NCI-H2171 (cell line): ENCODE results near the gene TBC1D23.
"Not testable (repeated sequence)": the region's sequence is repeated elsewhere in the genome, so short reads cannot be mapped to it uniquely, and the experiment has no call there.

Source experiments
- DNase-seq: peaks from one replicate; lab custom pipeline; 2025; lab: John Stamatoyannopoulos, UW

Gene TBC1D23

DNA sequence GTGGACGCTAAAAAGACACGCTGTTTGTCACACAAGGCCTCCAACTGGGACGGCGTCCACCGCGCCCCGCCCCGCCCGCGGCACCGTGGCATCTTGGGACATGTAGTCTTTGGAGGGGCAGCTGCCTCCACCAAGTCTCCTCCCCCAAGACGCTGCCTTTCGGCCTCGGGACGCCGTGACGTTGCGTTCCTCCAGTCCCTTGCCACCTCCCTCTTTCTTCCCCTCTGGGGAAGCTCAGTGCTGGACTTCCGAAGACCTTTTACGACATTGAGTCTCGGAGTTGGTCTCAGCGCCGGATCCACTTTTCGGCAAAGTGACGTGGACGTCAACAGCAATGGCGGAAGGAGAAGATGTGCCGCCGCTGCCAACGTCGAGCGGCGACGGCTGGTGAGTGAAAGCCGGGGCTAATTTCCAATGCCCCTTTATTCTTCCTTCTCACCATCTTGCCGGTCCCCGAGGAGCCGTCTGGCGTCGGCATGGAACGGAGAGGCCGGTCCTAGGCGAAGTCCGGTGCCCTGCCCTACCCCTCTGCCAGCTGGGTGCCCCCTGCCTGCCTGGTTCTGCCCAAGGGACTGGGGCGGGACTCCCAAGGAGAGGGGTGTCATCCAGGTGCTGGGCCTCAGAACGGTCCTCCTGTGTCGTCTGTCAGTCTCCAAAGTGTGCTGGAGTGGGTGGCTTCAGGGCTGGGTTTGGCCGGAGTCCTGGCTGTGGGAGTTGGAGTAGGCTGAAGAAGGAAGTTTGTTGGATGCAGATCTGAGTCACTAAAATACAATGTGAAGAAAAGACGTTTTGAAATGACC lies at the start of gene TBC1D23:
Gene TBC1D23 (plus strand): TSS at position 308 of the 800 bp plus-strand sequence. CDS start 27 bp downstream, at position 335.
- peak; percentile 100 for DNase-seq

DNA sequence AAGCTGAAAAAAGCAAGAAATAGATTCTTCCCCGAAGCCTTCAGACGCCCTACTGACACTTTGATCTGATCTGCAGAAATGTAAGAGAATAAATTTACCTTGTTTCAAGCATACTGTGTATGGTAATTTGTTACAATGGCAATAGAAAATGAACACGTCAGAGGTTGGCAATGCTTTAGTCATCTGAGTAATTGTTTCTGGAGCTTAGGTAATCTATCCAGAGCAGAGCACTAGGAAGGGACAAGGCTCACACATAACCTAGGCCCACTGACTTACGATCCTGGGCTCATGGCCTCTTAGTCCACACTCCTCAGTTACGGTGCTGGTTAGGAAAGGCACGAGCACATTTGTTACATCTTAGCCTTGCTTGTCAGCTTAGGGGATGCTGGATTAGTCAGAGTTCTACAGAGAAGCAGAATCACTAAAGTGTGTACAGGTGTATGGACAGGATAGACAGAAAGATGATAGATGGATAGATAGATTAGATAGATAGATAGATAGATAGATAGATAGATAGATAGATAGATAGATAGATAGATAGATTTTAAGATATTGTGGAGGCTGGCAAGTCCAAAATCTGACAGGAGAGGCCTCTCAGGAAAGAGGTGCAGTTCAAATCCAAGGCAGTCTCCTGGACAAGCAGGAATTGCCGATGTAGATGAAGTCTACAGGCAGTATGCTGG lies 46.8 kb upstream of the TBC1D23 start:
- no peak for DNase-seq

DNA sequence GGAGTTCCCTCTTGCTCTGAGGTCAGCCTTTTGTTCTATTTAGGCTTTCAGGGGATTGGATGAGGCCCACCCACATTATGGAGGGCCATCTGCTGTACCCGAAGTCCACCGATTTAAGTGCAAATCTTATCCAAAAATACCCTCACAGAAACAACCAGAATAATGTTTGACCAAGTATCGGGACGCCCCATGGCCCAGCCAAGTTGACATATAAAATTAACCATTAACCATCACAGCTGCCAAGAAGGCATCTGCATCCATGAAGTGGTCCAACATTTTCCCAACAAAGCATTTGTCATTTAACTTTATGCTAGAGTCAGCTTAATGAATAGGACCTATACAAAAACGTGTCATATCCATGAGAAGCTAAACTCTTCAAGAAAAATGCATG lies 46.2 kb upstream of the TBC1D23 start:
- DNase-seq, result no peak

DNA sequence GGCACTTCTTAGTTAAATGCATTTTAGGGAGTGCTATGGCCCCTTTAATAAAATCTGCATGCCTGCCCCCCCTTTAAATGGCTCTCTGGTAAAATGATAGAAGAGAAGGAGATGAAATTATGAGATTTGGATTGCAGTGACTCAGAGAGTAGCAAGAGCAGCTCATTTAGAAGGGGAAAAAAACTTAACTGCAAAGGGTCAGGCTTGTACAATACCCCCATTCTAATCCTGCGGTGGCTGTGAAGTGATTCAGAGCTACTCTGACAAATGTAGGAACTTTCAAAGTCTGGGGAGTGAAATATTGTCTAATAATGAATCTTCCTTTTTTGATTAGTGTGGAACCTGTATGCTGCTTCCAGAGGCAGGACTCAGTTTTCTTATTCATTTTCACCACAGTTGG lies 44.1 kb upstream of the TBC1D23 start:
- no peak for DNase-seq

DNA sequence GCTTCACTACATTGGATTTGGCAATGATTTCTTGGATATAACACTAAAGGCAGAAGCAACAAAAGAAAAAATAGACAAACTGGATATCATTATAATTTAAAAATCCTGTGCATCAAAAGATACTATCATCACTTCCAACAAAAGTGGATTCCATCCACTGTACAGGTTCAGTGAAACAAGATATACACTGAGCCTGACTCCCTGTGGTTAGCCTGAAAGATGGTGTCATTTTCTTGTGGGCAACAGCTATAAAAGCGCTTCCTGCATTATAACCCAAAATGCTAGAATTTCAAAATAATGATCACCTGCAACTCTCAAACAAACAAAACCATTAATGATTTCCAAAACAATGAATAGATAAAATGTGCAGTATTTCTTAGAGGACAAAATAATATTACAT lies 39.6 kb upstream of the TBC1D23 start:
- DNase-seq, result no peak

DNA sequence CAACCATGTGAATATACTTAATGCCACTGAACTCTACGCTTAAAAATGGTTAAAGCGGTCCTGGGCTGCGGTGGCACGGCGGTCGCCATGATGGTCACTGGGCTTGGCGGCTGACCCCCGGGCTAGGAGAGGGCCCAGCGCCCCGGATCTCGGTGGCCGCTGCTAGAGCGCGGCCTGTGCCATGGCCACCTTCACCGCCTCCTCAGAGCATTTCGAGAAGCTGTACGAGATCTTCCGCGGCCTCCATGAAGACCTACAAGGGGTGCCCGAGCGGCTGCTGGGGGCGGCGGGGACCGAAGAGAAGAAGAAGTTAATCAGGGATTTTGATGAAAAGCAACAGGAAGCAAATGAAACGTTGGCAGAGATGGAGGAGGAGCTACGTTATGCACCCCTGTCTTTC lies 35.6 kb upstream of the TBC1D23 start:
- no peak for DNase-seq

DNA sequence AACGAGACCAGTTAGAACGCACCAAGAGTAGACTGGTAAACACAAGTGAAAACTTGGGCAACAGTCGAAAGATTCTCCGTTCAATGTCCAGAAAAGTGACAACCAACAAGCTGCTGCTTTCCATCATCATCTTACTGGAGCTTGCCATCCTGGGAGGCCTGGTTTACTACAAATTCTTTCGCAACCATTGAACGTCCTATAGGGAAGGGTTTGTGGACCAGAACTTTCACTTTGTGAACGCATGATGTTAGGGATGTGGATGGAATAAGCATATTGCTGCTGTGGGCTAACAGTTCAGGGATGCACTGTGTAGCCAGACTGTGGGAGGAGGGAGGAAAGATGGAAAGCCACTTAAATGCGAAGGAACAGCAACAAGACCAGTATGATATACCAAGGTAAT lies 34.9 kb upstream of the TBC1D23 start:
- DNase-seq, result no peak

DNA sequence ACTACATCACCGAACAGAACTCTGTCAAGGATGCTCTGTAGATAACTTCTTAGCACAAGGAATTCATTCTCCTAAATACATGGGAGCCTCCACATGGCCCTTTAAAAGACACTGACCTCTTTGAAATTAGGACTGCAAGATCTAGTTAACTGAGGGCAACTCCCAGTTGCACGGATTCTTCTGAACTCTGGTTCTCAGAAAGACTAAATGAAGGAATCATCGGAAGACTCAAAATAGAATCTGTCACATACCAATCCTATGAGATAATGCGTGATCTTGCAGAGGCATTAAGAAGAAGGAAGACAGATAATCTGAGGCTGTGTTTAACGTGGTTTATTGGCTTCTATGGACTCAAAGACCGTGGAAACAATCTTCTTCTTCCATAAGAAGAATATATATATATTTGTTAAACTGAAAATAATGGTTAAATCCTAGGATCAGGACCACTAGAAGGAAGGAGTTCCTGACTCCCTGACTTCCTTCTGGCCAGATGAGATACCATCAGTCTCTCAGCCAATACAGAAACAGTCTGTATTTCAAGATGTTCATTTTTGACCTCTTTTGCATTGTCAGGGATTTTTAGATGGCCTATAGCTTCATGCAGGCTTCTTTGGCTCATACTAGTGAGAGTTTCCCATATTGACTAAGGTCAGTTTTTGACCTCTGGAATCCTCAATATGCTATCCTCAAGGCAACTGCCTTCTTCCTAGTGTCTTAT lies 33.9 kb upstream of the TBC1D23 start:
- DNase-seq, result no peak

DNA sequence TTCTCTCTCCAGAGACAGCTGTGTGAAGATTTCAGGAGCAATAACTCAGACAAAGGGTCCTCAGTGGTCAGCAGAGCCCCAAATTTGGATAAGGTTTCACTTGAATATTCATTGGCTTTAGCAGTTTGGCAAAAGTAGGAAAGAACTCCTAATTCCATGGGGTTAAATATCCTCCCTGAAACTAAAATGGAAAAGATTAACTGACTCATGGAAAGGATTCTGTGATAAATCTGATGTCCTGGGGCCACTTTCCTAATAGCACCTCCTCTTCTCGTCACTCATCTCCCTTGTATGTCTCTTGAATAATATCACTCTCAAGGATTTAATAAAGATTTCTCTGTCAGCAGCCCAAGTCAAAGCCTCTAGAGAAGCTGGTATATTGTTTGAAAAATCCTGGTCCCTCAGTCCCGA lies 33.3 kb upstream of the TBC1D23 start:
- DNase-seq, result no peak

DNA sequence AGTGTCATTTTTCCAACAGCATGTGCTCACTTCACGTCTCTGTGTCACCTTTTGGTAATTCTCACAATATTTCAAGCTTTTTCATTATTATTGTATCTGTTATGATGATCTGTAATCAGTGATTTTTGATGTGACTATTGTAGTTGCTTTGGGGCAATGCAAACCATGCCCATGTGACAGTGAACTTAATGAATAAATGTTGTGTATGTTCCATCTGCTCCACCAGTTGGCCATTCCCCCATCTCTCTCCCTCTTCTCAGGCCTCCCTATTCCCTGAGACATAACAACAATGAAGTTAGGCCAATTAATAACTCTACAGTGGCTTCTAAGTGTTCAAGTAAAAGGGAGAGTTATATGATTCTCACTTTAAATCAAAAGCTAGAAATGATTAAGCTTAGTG lies 32.5 kb upstream of the TBC1D23 start:
- no peak for DNase-seq

DNA sequence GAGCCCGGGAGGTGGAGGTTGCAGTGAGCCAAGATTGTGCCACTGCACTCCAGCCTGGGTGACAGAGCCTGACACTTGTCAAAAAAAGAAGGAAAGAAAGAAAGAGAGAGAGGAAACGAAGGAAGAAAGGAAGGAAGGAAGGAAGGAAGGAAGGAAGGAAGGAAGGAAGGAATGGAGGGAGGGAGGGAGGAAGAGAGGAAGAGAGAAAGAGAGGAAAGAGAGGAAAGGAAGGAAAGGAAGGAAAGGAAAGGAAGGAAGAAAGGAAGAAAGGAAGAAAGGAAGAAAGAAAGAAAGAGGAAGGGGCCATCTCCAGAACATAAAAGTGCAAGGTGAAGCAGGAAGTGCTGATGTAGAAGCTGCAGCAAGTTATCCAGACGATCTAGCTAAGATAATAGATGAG lies 31.6 kb upstream of the TBC1D23 start:
- DNase-seq, result not testable (repeated sequence)

DNA sequence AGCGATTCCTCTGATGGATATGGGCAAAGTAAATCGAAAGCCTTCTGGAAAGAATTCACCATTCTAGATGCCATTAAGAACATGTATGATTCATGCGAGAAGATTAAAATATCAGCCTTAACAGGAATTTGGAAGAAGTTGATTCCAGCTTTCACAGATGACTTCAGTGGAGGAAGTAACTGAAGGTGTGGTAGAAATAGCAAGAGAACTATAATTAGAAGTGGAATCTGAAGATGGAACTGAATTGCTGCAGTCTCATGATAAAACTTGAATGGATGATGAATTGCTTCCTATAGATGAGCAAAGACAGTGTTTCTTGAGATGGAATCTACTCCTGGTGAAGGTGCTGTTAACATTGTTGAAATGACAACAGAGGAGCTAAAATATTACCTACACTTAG lies 30.1 kb upstream of the TBC1D23 start:
- DNase-seq, result no peak

DNA sequence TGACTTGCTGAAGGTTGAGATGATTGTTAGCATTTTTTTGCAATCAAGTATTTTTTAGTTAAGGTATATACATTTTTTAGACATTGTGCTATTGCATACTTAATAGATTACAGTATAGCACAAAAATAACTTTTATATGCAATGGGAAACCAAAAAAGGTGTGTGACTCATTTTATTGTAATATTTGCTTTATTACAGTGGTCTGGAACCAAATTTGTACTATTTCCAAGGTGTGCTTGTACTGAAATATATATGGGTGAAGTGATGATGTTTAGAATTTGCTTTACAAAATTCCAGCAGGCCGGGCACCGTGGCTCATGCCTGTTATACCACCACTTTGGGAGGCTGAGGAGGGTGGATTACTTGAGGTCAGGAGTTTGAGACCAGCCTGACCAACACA lies 29.1 kb upstream of the TBC1D23 start:
- DNase-seq, result no peak

DNA sequence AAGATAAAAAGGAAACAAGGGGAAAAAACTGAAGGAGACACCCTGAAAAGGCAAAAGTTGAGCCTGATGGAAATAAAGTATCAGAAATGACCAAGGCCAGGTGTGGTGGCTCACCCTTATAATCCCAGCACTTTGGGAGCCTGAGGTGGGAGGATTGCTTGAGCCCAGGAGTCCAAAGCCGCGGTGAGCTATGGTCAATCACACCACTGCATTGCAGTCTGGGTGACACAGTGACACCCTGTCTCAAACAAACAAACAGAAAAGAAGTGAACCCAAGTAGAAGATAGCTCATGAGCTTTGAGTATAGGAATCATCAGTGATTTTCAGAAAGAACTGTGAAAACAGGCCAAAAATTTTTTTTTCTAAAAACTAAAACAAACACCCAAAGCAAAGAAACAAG lies 26.4 kb upstream of the TBC1D23 start:
- DNase-seq, result no peak

DNA sequence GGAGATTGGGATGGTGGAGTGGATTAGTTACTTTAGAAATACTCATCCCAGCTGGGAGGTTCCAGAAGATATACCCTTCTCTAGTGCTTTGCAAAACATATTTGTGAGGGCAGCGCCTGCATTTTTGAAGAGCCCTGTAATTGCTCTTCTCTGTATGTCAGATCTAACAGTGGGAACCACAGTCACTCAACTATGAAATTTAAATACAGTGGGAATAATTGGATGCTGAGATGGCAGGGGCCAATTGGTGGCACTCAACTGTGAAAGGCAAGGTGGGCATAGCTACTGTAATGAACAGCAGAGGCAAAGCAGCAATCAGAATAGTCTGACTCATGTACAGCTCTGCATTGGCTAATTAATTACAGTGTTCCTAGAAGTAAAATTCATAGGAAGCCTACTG lies 22.2 kb upstream of the TBC1D23 start:
- DNase-seq, result no peak

DNA sequence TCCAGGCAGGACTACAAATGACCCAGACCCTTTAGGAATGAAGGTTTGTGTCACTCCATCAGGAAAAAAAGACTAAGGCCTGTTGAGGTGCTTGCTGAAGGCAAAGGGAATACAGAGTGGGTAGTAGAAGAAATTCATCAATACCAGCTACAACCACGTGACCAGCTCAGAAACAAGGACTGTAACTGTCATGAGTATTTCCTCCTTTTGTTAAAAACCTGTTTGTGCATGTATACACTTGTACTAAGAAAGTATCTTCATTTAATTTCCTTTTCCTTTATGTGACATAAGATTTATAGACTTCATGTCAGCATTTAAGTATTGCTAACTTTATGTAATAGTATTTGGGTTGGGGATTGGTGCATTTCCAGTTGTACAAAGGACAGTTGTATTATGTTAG lies 18.3 kb upstream of the TBC1D23 start:
- not testable (repeated sequence) for DNase-seq

DNA sequence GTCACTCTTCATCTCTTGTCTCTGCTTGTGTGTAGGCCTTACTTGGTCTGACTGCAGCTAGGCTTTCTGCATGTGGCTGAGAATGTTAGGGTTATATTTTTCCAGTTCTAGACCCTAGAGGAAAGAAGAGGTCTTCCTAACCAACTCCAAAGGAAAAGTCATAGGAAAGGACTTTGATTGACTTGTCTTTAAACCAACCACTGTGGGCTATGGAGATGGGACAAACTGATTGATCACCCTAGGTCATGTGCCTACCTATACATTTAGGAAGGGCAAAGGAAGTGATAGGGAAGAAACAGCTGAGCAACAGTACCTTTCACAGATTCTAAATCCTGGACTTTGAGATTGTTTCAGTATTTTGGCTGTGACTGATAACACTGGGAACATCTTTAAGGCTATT lies 16.5 kb upstream of the TBC1D23 start:
- no peak for DNase-seq

DNA sequence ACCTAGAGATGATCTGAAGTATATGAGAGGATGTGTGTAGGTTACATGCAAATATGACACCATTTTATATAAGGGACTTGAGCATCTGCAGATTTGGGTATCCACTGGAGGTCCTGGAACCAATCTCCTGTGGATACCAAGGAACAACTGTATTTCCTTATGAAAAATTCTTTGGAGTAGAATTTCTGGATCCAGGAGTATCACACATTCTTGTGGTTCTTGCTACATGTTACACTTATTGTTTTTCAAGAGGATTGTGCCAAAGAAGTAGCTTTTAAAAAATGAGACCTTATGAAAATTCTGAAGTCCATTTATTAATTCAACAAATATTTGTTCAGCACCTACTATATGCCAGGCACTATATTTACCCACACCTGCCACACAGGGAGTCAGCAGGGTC lies 15.7 kb upstream of the TBC1D23 start:
- DNase-seq, result no peak

DNA sequence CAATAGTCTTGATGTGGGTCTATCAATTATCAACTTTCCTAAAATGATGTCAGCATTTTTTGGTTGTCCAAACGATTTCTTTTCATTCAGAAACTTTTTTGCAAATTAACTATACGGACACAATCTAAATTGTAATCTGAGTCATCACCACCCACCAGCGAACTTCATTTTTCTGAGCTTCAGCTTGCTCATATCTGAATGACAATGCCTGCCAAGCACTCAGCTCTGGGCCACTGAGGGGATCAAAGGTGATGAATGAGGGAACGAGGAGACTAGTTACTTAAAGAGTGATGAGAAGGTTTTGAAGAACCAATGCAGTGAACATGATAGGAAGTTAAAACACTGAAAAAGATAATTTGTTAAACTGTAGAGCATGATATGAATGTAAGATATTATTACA lies 14.9 kb upstream of the TBC1D23 start:
- DNase-seq, result no peak

DNA sequence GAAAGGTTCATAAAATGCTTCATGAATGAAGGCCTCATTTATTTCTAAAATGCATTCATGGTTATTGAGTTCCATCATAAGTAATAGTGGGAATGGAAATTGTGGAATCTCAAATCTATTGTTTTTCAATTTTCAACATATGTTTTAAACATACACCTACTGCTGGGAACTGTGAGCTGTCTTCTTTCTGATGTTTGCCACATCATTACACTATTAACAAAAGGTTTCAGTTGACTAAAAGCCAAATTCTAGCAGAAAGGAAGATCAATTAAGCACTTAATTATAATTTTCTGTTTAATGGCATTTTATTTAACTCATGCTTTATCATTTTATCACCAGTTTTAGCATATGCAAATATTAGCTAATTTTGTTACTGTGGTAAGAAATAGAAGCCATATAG lies 13.8 kb upstream of the TBC1D23 start:
- no peak for DNase-seq

DNA sequence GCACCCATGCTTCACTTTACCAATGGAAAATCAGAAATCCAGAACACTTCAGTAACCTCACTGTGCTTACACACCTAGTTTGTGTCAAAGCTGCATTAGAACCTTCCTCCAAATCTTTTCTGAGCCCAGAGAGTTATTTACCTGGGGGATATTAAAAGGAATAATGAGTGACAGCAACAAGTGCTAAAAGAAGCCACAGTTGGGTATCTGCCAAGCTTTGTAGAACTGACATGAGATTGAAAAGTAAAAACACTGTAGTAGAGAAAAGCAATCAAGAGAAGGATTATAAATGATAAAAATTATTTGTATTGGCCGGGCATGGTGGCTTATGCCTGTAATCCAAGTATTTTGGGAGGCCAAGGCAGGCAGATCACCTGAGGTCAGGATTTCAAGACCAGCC lies 8.8 kb upstream of the TBC1D23 start:
- no peak for DNase-seq

DNA sequence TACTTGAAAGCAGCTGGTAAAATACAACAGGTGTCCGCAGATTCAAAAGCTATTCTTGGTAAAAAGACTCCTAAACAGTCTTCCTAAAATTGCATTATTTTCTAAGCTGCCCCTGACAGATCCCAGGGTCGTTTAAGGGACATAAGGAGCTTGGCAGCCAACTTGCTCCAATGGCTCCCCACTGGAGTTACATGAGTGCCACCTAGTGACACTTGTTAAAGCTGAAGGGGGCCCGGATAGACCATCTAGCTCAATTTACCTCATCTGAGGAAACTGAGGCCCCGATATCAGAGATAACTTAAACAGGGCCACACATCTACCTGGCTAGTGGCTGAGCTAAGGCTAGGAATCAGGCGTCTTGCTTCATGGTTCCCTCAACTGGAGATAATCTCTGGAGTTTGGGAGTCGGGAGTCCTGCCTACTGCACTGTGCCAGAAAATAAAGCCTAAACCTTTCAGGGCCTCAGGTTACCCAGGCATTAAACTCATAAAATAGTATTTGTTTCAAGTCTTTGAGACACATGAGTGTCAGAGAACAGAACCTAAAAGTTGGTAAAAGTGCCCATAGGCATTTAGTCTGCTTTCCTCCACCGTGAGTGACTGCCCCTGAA lies 6.5 kb upstream of the TBC1D23 start:
- peak; percentile 56 for DNase-seq

DNA sequence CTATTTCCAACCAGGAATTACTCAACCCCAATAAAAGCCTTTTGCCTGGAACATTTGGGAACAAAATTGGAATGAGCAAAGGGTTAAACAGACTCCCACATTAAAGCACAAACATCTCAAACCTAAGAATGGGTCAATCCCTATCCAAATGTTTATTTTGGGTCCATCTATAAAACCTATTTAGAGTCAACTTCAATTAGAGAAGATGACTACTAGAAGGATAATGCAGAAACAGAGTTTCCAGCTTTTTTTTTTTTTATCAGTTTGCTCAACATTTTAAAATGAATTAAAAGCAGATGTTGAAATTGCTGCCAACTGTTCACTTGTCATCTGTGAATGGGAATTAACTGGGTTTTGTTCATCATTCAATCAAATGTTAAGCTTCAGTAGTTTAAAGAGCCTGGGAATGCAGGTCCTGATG lies 4.1 kb upstream of the TBC1D23 start:
- no peak for DNase-seq
